HepG2 (cell line): ENCODE measurements around the gene GRIK4. TPM values are rescaled to one million over a fixed set of nuclear protein-coding genes. Genes with fewer than 3 reads are reported as not detected.

Source experiments
- ATAC-seq: fragments of 200-7000 bp; cut with Tn5 transposase; 3 replicates; pipeline ENCODE4 v1.9.1; 2020; ENCODE audit warnings: mild to moderate bottlenecking, moderate library complexity
- BruUV-seq: library from RNA; stranded (reverse); fragments of 400-500 nt; replicated peaks from 2 replicates; lab custom pipeline; 2021; lab: Mats Ljungman, UMichigan
- CTCF ChIA-PET: fragments of 300-600 bp; formaldehyde crosslinking; extraction: SDS; loops from one replicate; lab custom pipeline; 2021; ENCODE audit warnings: low total read pairs, inconsistent platforms, low intra/inter-chr PET ratio; lab: Yijun Ruan, JAX
- POLR2A ChIA-PET: fragments of 350-600 bp; sonication (Branson Sonifier 250); formaldehyde crosslinking; loops from one replicate; lab custom pipeline; 2020; ENCODE audit warnings: antibody characterized with exemption, inconsistent platforms; lab: Yijun Ruan, JAX
- DNase-seq: peaks from one replicate; pipeline ENCODE4 v3.0.0-alpha.2; 2015; ENCODE audit warnings: low spot score
- FAIRE-seq: peaks from 3 replicates; lab custom pipeline; 2011; peaks lifted over from hg19 to GRCh38; lab: Jason Lieb, UNC
- H2AFZ ChIP-seq: one replicate; pipeline ENCODE4 v1.6.1; 2011; ENCODE audit warnings: low read length, inconsistent platforms
- H3K27ac ChIP-seq: fragments of 300-600 bp; 3 replicates; pipeline ENCODE4 v1.8.0; 2011; ENCODE audit warnings: mixed run types, mild to moderate bottlenecking, mixed read lengths, low read length, inconsistent platforms; ENCODE audit not compliant: insufficient read depth; ENCODE audit errors: extremely low read length
- H3K27me3 ChIP-seq, 2 experiments: fragments of 200-600 bp in 1 of 2; 2 replicates in 1 of 2; 3 replicates in 1 of 2; pipeline versions ENCODE4 v1.6.0 to v1.8.0; 2011; ENCODE audit warnings: low read length in 2 of 2, mild to moderate bottlenecking in 2 of 2, moderate library complexity in 2 of 2, inconsistent platforms in 1 of 2; ENCODE audit not compliant: insufficient read depth in 2 of 2, control insufficient read depth in 1 of 2
- H3K36me3 ChIP-seq, 2 experiments: fragments of 200-600 bp in 1 of 2; replicated peaks in 1 of 2; 2 replicates in 1 of 2; 3 replicates in 1 of 2; pipeline versions ENCODE4 v1.5.1 to v1.8.0; 2011; ENCODE audit warnings: low read length in 2 of 2, inconsistent platforms in 1 of 2; ENCODE audit not compliant: insufficient read depth in 2 of 2, control insufficient read depth in 1 of 2
- H3K4me1 ChIP-seq: 2 replicates; pipeline ENCODE4 v1.5.1; 2012; ENCODE audit warnings: low read length, inconsistent platforms; ENCODE audit not compliant: insufficient read depth
- H3K4me2 ChIP-seq: 2 replicates; pipeline ENCODE4 v1.6.0; 2011; ENCODE audit warnings: low read depth, low read length, inconsistent platforms
- H3K4me3 ChIP-seq, 3 experiments: fragments of 200-600 bp in 1 of 3; sonication (generic), shearing (Covaris generic) in 1 of 3; replicated peaks in 1 of 3; 2 replicates each; pipeline ENCODE4 v1.5.1; 2011 to 2016; ENCODE audit warnings: low read length in 3 of 3, inconsistent platforms in 2 of 3, low read depth in 2 of 3, mild to moderate bottlenecking in 2 of 3, control low read depth in 1 of 3, mixed read lengths in 1 of 3; ENCODE audit not compliant: insufficient read depth in 1 of 3
- H3K79me2 ChIP-seq: one replicate; pipeline ENCODE4 v1.6.1; 2011; ENCODE audit warnings: low read length, inconsistent platforms; ENCODE audit not compliant: insufficient read depth
- H3K9ac ChIP-seq: 2 replicates; pipeline ENCODE4 v1.6.0; 2011; ENCODE audit warnings: mild to moderate bottlenecking, low read depth, low read length, inconsistent platforms; ENCODE audit not compliant: insufficient read depth
- H3K9me3 ChIP-seq: 2 replicates; pipeline ENCODE4 v1.5.1; 2012; ENCODE audit warnings: mild to moderate bottlenecking, low read length
- H4K20me1 ChIP-seq: 2 replicates; pipeline ENCODE4 v1.6.0; 2011; ENCODE audit warnings: inconsistent platforms, mild to moderate bottlenecking, low read length, moderate library complexity; ENCODE audit not compliant: insufficient read depth
- ZNF570 ChIP-seq: sonication (generic); formaldehyde crosslinking; IDR thresholded peaks from 2 replicates; pipeline ENCODE4 v1.4.0; 2020; ENCODE audit warnings: mild to moderate bottlenecking, missing genetic modification reagents, borderline replicate concordance
- WGBS: methylation state at CpG from one replicate; pipeline ENCODE4 v1.1.6; 2017; ENCODE audit warnings: low lambda C conversion rate; 5-methylcytosine and 5-hydroxymethylcytosine counted together
- in situ Hi-C: cut with HindIII; loops from 2 replicates; pipeline ENCODE4 v1.10.0; 2017; ENCODE audit warnings: low pct_unique_long_range_greater_than_20kb; ENCODE audit not compliant: extremely low pct_ligation_motif_present
- intact Hi-C: fragments of 100-400 bp; cut with micrococcal nuclease; formaldehyde crosslinking; loops from one replicate; pipeline ENCODE4 v1.10.0; 2022; ENCODE audit not compliant: unreplicated experiment
- polyA plus RNA-seq, 8 experiments: library from polyadenylated mRNA; depleted of rRNA in 3 of 8; stranded (reverse) in 7 of 8; unstranded in 1 of 8; fragments of >200 nt; fragmentation: Illumina TruSeq in 4 of 8; extraction: Trizol in 4 of 8; gene quantifications; 2 replicates each; pipeline versions ENCODE4 v1.2.1 to v1.2.3, GENCODE V29; 2011 to 2016; ENCODE audit warnings: low read depth in 4 of 8, missing spikeins in 1 of 8, mixed read lengths in 1 of 8; ENCODE audit not compliant: insufficient read depth in 1 of 8
- total RNA-seq, 5 experiments: library from RNA; depleted of rRNA; stranded (reverse); fragments of >200 nt; fragmentation: Illumina TruSeq; extraction: Trizol; gene quantifications; 2 replicates each; pipeline ENCODE4 v1.2.3, GENCODE V29; 2016; ENCODE audit warnings: low read depth in 1 of 5
- TF ChIP-seq, protein P1 (sequence below): sonication (generic); formaldehyde crosslinking; IDR thresholded peaks from 2 replicates; pipeline ENCODE4 v1.4.0; 2020; ENCODE audit warnings: mild to moderate bottlenecking, low read depth, missing genetic modification reagents

GRIK4 gene
- total and polyA plus RNA-seq, 2 of the 13 experiments (the other 11 are each of a cell fraction or from before 2014, with no cell fraction given), result 0.04 to 0.07 TPM

GRCh38 chr11:120775986-120776951, 264.7 kb downstream of the GRIK4 start:
- Histone ChIP-seq H3K4me2 (no peak overlapping the region), H3K27ac (no peak overlapping the region), H3K4me3 (no peak overlapping the region), H3K9me3 (no peaks in the 10 kb centered on the region), H3K27me3 (peaks cover 0 to 10% of the 10 kb centered on the region in 2 experiments; a peak in 2 of 5 replicates), H3K79me2 (no peaks in the 10 kb centered on the region), H3K36me3 (no peaks in the 10 kb centered on the region)
- WGBS, result 40% methylated on average over 9 of the region's 17 CpGs
- ATAC-seq (no peak), DNase-seq (no peak), FAIRE-seq (no peak)
- intact Hi-C loops (no loop called here), in situ Hi-C loops (no loop called here)
- POLR2A ChIA-PET, result no interaction called here
- BruUV-seq, result no TSS peak
- TF ChIP-seq, protein P1, sequence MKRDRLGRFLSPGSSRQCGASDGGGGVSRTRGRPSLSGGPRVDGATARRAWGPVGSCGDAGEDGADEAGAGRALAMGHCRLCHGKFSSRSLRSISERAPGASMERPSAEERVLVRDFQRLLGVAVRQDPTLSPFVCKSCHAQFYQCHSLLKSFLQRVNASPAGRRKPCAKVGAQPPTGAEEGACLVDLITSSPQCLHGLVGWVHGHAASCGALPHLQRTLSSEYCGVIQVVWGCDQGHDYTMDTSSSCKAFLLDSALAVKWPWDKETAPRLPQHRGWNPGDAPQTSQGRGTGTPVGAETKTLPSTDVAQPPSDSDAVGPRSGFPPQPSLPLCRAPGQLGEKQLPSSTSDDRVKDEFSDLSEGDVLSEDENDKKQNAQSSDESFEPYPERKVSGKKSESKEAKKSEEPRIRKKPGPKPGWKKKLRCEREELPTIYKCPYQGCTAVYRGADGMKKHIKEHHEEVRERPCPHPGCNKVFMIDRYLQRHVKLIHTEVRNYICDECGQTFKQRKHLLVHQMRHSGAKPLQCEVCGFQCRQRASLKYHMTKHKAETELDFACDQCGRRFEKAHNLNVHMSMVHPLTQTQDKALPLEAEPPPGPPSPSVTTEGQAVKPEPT (CRISPR knock-in tag), result no peak
- no peak for TF ChIP-seq ZNF570 (CRISPR knock-in tag)
- TF ChIP-seq, all 625 proteins: peak for 0
- no peaks in the 10 kb centered on the region for H3K4me1 ChIP-seq
- H4K20me1 ChIP-seq, result no peaks in the 10 kb centered on the region
- no peak overlapping the region for H2AFZ ChIP-seq
- no peak overlapping the region for H3K9ac ChIP-seq
- CTCF ChIA-PET, result no interaction called here
